GM21717 (cell line): ENCODE measurements around the gene ITPR2.
A peak's percentile ranks its signal among the peaks of the same experiment; 100 is the strongest.
"Not testable (repeated sequence)": the region's sequence is repeated elsewhere in the genome, so short reads cannot be mapped to it uniquely, and the experiment has no call there.

Experiments
- ATAC-seq: cut with Tn5 transposase; IDR thresholded peaks from one replicate; pipeline ENCODE4 v1.9.1; 2021; ENCODE audit warnings: mild to moderate bottlenecking, moderate library complexity; ENCODE audit not compliant: unreplicated experiment

Gene ITPR2

GRCh38 chr12:26851031-26851809 is 18.2 kb upstream of the ITPR2 start:
- no peak for ATAC-seq

GRCh38 chr12:26848156-26848825 is 15.3 kb upstream of the ITPR2 start:
- ATAC-seq: no peak

GRCh38 chr12:26847431-26847830 is 14.4 kb upstream of the ITPR2 start:
- no peak for ATAC-seq

DNA sequence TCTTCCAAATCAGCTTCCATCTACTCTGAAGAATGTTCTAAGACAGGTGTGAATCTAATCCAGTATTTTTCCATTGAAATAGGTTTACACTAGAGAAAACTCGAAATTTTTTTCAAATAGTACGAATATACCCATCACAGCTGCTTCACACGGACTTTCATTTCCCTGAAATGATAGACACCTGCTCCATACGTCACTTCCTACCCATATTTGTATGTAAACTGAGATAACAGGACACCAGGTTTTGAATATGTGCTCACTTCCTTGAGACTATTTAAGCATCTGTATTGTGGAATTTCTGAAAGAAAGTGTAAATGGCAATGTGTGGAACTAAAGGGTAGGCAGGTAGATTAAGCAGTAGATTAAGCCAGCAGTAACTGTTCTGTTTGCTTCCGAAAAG is 13.4 kb upstream of the ITPR2 start:
- no peak for ATAC-seq

GRCh38 chr12:26845984-26846383 is 13.0 kb upstream of the ITPR2 start:
- no peak for ATAC-seq

GRCh38 chr12:26845057-26845666 is 12.2 kb upstream of the ITPR2 start:
- ATAC-seq: no peak

- no peak for ATAC-seq
These were observed 10.3 kb upstream of the ITPR2 start for GRCh38 chr12:26843311-26843710.

- no peak for ATAC-seq
These were observed 8.1 kb upstream of the ITPR2 start for GRCh38 chr12:26841085-26841484.

DNA sequence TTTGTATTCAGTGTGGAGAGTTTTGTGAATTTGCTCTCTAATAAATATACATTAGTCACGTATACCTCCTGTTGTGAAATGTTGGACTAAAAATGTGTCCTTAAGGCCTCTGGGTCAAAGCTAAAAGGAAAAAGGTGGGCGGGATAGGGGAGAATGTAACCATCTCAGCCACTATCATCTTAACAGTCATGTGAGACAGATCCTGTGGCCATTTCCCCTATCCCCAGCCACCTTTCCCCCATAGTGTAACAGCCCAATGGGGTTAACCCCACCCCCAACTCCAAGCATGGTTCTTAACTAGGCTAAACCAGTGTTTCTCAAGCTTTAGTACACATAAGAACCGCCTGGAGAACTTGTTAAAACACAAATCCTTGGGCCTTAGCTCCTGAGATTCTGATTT is 6.5 kb upstream of the ITPR2 start:
- no peak for ATAC-seq

- no peak for ATAC-seq
These were observed 6.0 kb upstream of the ITPR2 start for GRCh38 chr12:26838888-26839416.

- ATAC-seq: no peak
These were observed 3.2 kb upstream of the ITPR2 start for GRCh38 chr12:26836201-26836600.

- not testable (repeated sequence) for ATAC-seq
These were observed 1.6 kb upstream of the ITPR2 start for GRCh38 chr12:26834503-26835060.

GRCh38 chr12:26833743-26834490 is 923 bp upstream of the ITPR2 start:
- ATAC-seq: no peak

- peak; percentile 54 for ATAC-seq
These were observed 808 bp downstream of the ITPR2 start for GRCh38 chr12:26831951-26832821.

DNA sequence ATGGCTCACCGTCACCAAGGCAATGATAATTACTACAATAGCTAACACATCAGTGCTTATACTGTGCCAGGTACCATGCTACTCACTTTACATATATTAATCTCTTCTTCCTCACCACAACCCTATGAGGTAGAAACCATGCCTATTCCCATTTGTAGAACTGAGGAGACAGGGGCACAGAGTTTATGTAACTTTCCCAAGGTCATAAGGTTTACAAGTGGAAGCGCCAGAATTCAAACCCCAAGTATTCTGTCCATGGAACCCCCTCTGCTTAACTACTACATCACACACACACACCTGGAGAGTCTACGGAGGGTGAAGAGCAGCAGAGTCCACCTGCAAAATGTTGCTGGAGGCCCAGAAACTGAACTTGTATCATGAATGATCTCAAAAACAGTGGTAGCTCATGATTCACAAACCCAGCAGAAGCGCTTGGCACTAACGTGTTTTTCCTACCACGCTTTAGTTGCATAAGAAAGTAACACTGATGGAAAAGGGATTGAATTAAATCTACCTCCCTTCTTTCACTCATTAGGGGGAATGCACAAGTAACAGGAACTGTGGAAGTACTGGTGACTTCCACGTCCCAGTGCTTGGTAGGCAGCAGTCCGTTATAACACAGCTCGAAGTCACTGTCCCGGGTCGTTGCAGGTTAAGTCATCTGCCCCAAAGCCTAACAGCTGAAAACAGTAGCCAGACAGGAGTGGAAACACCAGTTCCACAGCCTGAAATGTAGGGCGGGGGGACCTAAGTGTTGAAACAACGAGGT is 2.0 kb downstream of the ITPR2 start:
- no peak for ATAC-seq

DNA sequence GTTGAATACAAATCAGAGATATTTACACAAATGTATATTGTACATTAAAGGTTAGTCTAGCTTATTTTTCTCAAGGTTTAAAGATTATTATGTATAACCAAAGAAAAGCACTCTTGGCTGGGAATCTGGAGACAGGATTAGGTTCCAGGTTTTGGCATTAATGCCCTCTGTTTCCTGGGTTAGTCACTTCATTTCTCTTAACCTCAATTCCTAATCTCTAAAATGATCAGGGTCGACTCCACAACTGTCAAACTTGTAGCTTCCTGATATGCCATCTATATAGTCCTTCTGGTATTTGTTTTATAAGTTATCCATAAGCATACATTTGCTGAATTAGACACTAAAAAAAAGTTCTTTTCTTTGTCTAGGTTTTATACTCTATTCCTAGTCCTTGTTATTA is 2.6 kb downstream of the ITPR2 start:
- ATAC-seq: no peak

DNA sequence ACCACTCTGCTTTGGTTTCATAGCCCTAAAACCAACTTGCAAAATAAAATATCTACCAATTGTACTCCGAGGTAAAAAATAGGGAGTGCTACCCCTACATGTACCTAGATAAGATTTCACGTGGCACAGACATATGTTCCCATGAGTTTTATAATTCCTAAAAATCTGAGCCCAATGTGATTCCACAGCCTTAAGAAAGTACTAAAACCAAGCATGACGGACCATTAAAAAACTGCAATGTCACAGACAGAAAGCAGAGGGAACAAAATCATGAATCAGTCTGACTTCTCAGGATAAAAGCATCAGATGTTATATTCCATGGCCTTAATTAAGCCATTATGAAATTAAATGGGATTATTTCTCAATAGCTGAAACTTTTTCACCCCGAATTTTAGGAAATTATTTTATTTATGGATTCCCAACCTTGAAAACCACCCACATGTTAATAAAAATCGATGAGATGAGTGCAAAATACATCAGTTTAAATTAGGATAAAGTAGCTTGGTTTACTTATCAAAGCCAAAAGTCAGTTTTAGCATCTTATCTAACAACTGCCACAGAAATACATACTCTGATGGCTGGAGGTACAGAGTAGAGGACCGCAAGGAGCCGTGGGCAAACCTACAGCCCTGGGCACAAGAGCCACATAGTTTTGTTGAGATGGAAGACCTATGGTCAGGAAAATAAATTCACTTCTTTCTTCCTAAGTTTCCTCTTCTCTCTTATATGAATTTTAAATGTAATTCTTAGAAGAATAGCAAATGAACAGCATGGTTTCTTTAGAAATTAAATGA is 4.5 kb downstream of the ITPR2 start:
- no peak for ATAC-seq

DNA sequence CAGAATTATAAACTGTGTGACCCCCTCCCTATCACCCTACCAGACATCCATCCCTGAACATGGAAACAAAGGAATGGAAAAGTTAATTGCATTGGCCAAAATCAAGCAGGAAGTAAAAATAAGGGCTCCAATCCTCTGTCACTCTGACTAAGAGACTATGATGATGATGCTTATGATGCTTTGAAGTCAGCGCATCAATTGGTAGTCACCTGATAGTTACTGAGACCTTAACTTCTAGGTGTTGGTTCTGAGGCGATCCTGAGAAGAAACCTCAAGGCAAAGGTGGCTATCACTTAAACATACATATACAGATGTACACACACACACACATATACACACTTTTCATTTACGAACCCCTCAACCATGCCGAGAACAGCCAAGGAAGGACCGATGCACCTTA is 6.6 kb downstream of the ITPR2 start:
- ATAC-seq: no peak
